Spleen (tissue), 11 donors: ENCODE measurements around the gene INPP5D. TPM values are rescaled to one million over a fixed set of nuclear protein-coding genes. Genes with fewer than 3 reads are reported as not detected.

Experiments used
- DNase-seq: peaks from one replicate; pipeline ENCODE4 v3.0.0-alpha.2; 2020
- H3K27ac ChIP-seq, 8 donors: fragments of 200-600 bp; sonication (generic) in 7 of 8; 1 replicate in 4 of 8; 2 replicates in 4 of 8; pipeline versions ENCODE4 v1.5.0 to v1.8.0; 2016 to 2021; ENCODE audit warnings: inconsistent platforms in 4 of 8, mild to moderate bottlenecking in 4 of 8, moderate library complexity in 1 of 8
- H3K27me3 ChIP-seq, 7 donors: fragments of 200-600 bp; sonication (generic) in 6 of 7; replicated peaks in 1 of 7; 1 replicate in 4 of 7; 2 replicates in 3 of 7; pipeline versions ENCODE4 v1.5.0 to v1.8.0; 2016 to 2021; ENCODE audit warnings: inconsistent platforms in 3 of 7, mild to moderate bottlenecking in 1 of 7
- H3K36me3 ChIP-seq, 6 donors: fragments of 200-600 bp; sonication (generic) in 5 of 6; 1 replicate in 4 of 6; 2 replicates in 2 of 6; pipeline versions ENCODE4 v1.5.0 to v1.8.0; 2016 to 2021; ENCODE audit warnings: inconsistent platforms in 2 of 6
- H3K4me1 ChIP-seq, 6 donors: fragments of 200-600 bp; sonication (generic) in 5 of 6; 1 replicate in 3 of 6; 2 replicates in 3 of 6; pipeline versions ENCODE4 v1.5.0 to v1.8.0; 2016 to 2021; ENCODE audit warnings: inconsistent platforms in 3 of 6
- H3K4me3 ChIP-seq, 8 donors: fragments of 200-600 bp; sonication (generic) in 7 of 8; 1 replicate in 4 of 8; 2 replicates in 4 of 8; pipeline versions ENCODE4 v1.5.0 to v1.8.0; 2016 to 2021; ENCODE audit warnings: inconsistent platforms in 4 of 8, mild to moderate bottlenecking in 4 of 8, moderate library complexity in 2 of 8
- H3K9me3 ChIP-seq, 8 donors: fragments of 200-600 bp; sonication (generic) in 7 of 8; 1 replicate in 4 of 8; 2 replicates in 4 of 8; pipeline versions ENCODE4 v1.5.0 to v1.8.0; 2016 to 2021; ENCODE audit warnings: inconsistent platforms in 4 of 8
- POLR2A ChIP-seq, 3 donors: fragments of 450-650 bp; IDR thresholded peaks; one replicate each; pipeline ENCODE4 v1.5.1; 2017; ENCODE audit warnings: antibody characterized with exemption in 3 of 3, mild to moderate bottlenecking in 1 of 3
- POLR2AphosphoS5 ChIP-seq, 3 donors: sonication (generic); formaldehyde crosslinking; IDR thresholded peaks; one replicate each; pipeline ENCODE4 v1.5.1; 2017; ENCODE audit warnings: antibody characterized with exemption in 3 of 3
- WGBS, 5 donors: extraction: QIAGEN DNeasy Blood & Tissue Kit in 3 of 5; methylation state at CpG; one replicate each; pipeline versions ENCODE4 v1.1.5 to v1.1.7; 2013 to 2018; 5-methylcytosine and 5-hydroxymethylcytosine counted together
- intact Hi-C: fragments of 100-400 bp; cut with DNase I; formaldehyde crosslinking; loops from one replicate; pipeline ENCODE4 v1.15.0; 2023; ENCODE audit warnings: low total_unique reads
- polyA plus RNA-seq, 3 donors: library from polyadenylated mRNA; stranded (reverse); fragments of 200-250 nt; gene quantifications; one replicate each; pipeline ENCODE4 v1.2.1, GENCODE V29; 2013
- total RNA-seq, 7 donors: library from RNA; depleted of rRNA in 3 of 7; stranded (reverse); fragments of >200 nt in 3 of 7; fragmentation: NEBNext Ultra II Directional in 4 of 7; extraction: Animal tissue kit (Norgen Biotek cat#: 25700) in 4 of 7; gene quantifications; one replicate each; pipeline versions ENCODE4 v1.1.0 to v1.2.1, GENCODE V29; 2016 to 2021
- TF ChIP-seq, protein P1 (sequence below), 11 experiments: fragments of 200-600 bp in 7 of 11; fragments of 450-650 bp in 4 of 11; sonication (generic) in 4 of 11; IDR thresholded peaks in 8 of 11; conservative IDR thresholded peaks in 3 of 11; 1 replicate in 7 of 11; 2 replicates in 4 of 11; pipeline versions ENCODE4 v1.4.0 to v1.8.0; 2016 to 2021; ENCODE audit warnings: antibody characterized with exemption in 11 of 11, inconsistent platforms in 4 of 11, mild to moderate bottlenecking in 1 of 11
- donor health status: healthy with polysubstance abuse.
- donor health status: DM: no; HTN: no; CAD: no; lungs with moderate emphysema.
- donor health status: DM: no; HTN: no; CAD: no.
- donor health status: Bipolar disorder and iron deficiency.
- donor health status: healthy.
- donor health status: DM: no; HTN: no; CAD: no.
- donor health status: DM: yes; HTN: yes; CAD: no.

INPP5D gene
- total and polyA plus RNA-seq, 10 donors, result 71.1 to 246 (median 181) TPM

DNA sequence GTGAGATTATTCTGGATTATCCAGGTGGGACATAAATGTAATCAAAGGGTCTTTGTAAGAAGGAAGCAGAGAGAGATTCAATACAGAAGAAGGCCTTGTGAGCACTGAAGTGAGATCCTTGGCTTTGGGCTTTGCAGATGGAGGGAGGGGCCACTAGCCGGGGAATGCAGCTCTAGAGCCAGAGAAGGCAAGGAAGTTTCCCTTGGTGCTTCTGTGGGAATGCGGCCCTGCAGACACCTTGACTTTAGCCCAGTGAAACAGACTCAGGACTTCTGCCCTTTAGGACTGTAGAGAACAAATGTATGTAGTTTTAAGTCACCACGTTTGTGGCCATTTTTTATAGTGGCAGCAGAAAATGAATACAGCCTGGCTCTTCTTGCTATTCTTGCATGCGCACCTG is 19.6 kb upstream of the INPP5D start:
- intact Hi-C loops, result no loop called here
- WGBS, 5 donors, result 87 to 96% (median 88%) methylated on average over 4 of the region's 4 CpGs
- Histone ChIP-seq H3K27ac (no peak overlapping the region), H3K36me3 (no peaks in the 10 kb centered on the region), H3K9me3 (no peaks in the 10 kb centered on the region), H3K4me1 (no peaks in the 10 kb centered on the region), H3K27me3 (no peaks in the 10 kb centered on the region), H3K4me3 (no peak overlapping the region)
- DNase-seq, result no peak
- TF ChIP-seq, protein P1, sequence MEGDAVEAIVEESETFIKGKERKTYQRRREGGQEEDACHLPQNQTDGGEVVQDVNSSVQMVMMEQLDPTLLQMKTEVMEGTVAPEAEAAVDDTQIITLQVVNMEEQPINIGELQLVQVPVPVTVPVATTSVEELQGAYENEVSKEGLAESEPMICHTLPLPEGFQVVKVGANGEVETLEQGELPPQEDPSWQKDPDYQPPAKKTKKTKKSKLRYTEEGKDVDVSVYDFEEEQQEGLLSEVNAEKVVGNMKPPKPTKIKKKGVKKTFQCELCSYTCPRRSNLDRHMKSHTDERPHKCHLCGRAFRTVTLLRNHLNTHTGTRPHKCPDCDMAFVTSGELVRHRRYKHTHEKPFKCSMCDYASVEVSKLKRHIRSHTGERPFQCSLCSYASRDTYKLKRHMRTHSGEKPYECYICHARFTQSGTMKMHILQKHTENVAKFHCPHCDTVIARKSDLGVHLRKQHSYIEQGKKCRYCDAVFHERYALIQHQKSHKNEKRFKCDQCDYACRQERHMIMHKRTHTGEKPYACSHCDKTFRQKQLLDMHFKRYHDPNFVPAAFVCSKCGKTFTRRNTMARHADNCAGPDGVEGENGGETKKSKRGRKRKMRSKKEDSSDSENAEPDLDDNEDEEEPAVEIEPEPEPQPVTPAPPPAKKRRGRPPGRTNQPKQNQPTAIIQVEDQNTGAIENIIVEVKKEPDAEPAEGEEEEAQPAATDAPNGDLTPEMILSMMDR (IDR thresholded peaks at IDR 0.05 in 8 of 11, conservative IDR thresholded peaks at IDR 0.05 in 3 of 11), result no peak
- no peak for TF ChIP-seq POLR2A (IDR thresholded peaks at IDR 0.05)
- TF ChIP-seq POLR2AphosphoS5 (IDR thresholded peaks at IDR 0.05), result no peak

DNA sequence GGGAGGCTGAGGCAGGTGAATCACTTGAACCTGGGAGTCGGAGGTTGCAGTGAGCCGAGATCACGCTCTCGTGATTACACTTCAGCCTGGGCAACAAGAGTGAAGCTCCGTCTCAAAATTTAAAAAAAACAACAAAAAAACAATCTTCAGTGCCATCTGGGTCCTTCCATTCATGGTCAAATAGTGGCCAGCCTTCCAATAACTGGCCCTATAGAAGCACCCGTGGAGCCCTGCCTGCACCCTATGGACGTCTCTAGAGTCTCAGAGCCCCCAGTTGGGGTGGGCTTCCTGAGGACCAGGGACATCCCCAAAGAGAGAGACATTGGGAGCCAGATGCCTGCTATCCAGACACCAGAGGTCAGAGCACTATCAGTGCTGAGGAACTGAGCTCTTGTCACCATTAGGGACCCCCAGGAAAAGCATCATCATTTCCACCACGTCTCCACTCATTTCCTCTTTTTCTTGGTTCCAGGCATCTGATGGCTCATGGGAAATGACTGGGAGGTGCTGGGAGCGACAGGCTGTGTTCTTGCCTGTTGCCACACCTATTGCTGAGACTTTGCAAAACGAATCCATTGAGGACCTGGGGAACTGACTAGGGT is 18.3 kb upstream of the INPP5D start:
- intact Hi-C loops, result no loop called here
- no peaks in the 10 kb centered on the region for H3K27me3 ChIP-seq
- H3K27ac ChIP-seq, result no peak overlapping the region
- no peaks in the 10 kb centered on the region for H3K9me3 ChIP-seq
- TF ChIP-seq, protein P1 (IDR thresholded peaks at IDR 0.05 in 8 of 11, conservative IDR thresholded peaks at IDR 0.05 in 3 of 11), result no peak
- TF ChIP-seq POLR2A (IDR thresholded peaks at IDR 0.05) (no peak), POLR2AphosphoS5 (IDR thresholded peaks at IDR 0.05) (no peak)
- H3K4me3 ChIP-seq, result no peak overlapping the region
- H3K4me1 ChIP-seq, result no peaks in the 10 kb centered on the region
- WGBS, 5 donors, result 67 to 82% (median 71%) methylated on average over 10 of the region's 10 CpGs
- no peaks in the 10 kb centered on the region for H3K36me3 ChIP-seq
- DNase-seq, result peak; percentile 20

DNA sequence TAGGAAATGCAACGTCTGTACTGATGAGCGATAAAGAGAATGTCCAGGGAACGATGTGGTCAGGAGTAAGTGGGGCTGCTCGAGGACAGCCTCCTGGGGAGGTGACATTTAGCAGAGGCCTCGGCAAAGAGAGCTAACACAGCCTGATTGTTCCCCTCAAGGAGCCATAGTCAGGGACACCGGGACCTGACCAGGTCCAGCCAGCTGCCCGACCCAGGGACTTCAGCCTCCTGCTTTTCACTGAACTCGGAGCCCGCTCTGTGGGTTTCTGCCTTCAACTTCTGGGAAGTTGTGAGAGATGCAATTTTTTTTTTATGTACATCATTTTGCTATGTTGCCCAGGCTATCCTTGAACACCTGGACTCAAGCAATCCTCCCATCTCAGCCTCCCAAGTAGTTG is 17.6 kb upstream of the INPP5D start:
- 86 to 95% (median 90%) methylated on average over 9 of the region's 9 CpGs for WGBS, 5 donors
- no peak for TF ChIP-seq POLR2AphosphoS5 (IDR thresholded peaks at IDR 0.05)
- TF ChIP-seq POLR2A (IDR thresholded peaks at IDR 0.05), result no peak
- TF ChIP-seq, protein P1 (IDR thresholded peaks at IDR 0.05 in 8 of 11, conservative IDR thresholded peaks at IDR 0.05 in 3 of 11), result no peak
- no peaks in the 10 kb centered on the region for H3K9me3 ChIP-seq
- intact Hi-C loops, result no loop called here
- H3K4me3 ChIP-seq, result no peak overlapping the region
- no peaks in the 10 kb centered on the region for H3K36me3 ChIP-seq
- H3K27ac ChIP-seq, result no peak overlapping the region
- peak; percentile 21 for DNase-seq
- H3K4me1 ChIP-seq, result no peaks in the 10 kb centered on the region
- H3K27me3 ChIP-seq, result no peaks in the 10 kb centered on the region

DNA sequence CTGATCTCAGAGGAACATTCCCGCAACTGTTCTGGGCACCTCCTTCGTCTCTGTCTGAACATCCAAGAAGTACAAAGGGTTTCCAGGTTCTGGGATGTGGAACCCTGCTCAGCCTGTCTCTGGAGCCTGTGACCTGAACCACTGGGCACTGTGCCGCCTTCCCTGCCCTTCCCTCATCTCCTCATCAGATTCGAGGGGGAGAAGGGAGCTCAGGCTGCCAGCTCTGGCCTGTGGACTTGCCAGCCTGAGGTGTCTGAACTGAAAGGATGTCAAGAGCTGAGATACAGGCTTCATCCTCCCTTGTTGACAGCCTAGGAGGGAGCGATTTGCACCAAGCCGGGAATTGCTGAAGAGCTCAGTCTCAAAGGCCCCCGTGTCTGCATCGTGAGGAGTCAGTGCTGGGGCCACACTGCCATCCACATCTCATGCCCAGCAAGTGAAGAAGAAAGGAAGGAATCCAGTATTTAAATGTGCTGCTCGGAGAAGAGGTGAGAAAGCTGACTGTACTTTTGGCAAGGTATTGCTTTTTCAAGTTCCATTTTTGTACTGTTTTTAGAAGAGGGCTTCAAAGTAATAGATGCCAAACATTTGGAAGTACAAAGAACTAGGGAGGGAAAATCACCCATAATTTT is 15.1 kb upstream of the INPP5D start:
- TF ChIP-seq, protein P1 (IDR thresholded peaks at IDR 0.05 in 8 of 11, conservative IDR thresholded peaks at IDR 0.05 in 3 of 11), result no peak
- TF ChIP-seq POLR2A (IDR thresholded peaks at IDR 0.05), result no peak
- TF ChIP-seq POLR2AphosphoS5 (IDR thresholded peaks at IDR 0.05), result no peak
- Histone ChIP-seq H3K36me3 (no peaks in the 10 kb centered on the region), H3K4me3 (no peak overlapping the region), H3K9me3 (no peaks in the 10 kb centered on the region), H3K27me3 (no peaks in the 10 kb centered on the region), H3K27ac (no peak overlapping the region), H3K4me1 (peaks cover 0 to 7% (median 0%) of the 10 kb centered on the region in 6 donors)
- 84 to 96% (median 91%) methylated on average over 7 to 9 of the region's 9 CpGs for WGBS, 5 donors
- peak; percentile 43 for DNase-seq
- intact Hi-C loops, result no loop called here
